Measurements from ENCODE around the gene FGD5. TPM values are rescaled to one million over a fixed set of nuclear protein-coding genes. Genes with fewer than 3 reads are reported as not detected.

FGD5 gene
- polyA plus RNA-seq, 1 donor (not counting 4 experiments of a cell fraction or from before 2014, with no cell fraction given), result not detected

DNA sequence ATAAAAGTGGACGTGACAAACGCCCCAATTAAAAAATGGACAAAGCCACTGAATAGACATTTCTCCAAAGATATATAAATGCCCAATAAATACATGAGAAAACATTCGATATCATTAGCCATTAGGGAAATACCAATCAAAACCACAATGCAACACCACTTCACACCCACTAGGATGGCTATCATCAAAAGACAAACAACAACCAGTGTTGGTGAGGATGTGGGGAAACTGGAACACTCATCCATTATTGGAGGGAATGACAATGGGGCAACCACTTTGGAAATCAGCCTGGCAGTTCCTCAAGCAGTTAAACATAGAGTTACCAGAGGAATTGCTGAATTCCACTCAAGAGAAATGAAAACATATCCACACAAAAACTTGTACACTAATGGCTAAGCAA is 32.4 kb upstream of the FGD5 start:
- no peaks in the 10 kb centered on the region for H3K9me3 ChIP-seq (ENCODE audit: control insufficient read depth, low read depth, low read length)
- H4K20me1 ChIP-seq (ENCODE audit: control insufficient read depth, extremely low read depth, insufficient read depth, low read length), result no peaks in the 10 kb centered on the region
- H3K4me2 ChIP-seq (ENCODE audit: control insufficient read depth, extremely low read depth, insufficient read depth, low read depth, low read length), result no peak overlapping the region
- no peak for TF ChIP-seq CTCF (optimal IDR thresholded peaks at IDR 0.05 in 1 of 3, IDR thresholded peaks at IDR 0.05 in 1 of 3, conservative IDR thresholded peaks at IDR 0.05 in 1 of 3; ENCODE audit: extremely low read depth in 1 of 3, insufficient read depth in 2 of 3, low read length in 3 of 3)
- TF ChIP-seq EZH2 (IDR thresholded peaks at IDR 0.05; ENCODE audit: low read length), result no peak
- H3K9me1 ChIP-seq (ENCODE audit: control insufficient read depth, extremely low read depth, insufficient read depth, low read length), result no peaks in the 10 kb centered on the region
- H3K79me2 ChIP-seq (ENCODE audit: control insufficient read depth, insufficient read depth, low read length), result no peaks in the 10 kb centered on the region
- FAIRE-seq (no peak), DNase-seq (ENCODE audit: low read depth, low spot score) (no peak)
- H3K4me3 ChIP-seq (ENCODE audit: control insufficient read depth in 2 of 3, extremely low read depth in 1 of 3, insufficient read depth in 2 of 3, low read depth in 1 of 3, low read length in 3 of 3), result no peak overlapping the region
- H3K36me3 ChIP-seq (ENCODE audit: control insufficient read depth in 2 of 2, extremely low read depth in 1 of 2, insufficient read depth in 2 of 2, low read length in 2 of 2), result no peaks in the 10 kb centered on the region
- peaks cover 6% of the 10 kb centered on the region for H3K27me3 ChIP-seq (ENCODE audit: control insufficient read depth, extremely low read depth, insufficient read depth, low read length)
- no peak overlapping the region for H3K27ac ChIP-seq (ENCODE audit: control insufficient read depth, insufficient read depth, low read length)
- dilution Hi-C loops (cut with MboI; ENCODE audit: extremely low pct_ligation_motif_present, low sequenced_read_pairs), result loop anchor here (5.0 kb wide), 1 partner anchor 51 kb away; no protein-coding TSS in a partner anchor
- no peak overlapping the region for H2AFZ ChIP-seq (ENCODE audit: control insufficient read depth, low read length)
- no peaks in the 10 kb centered on the region for H3K4me1 ChIP-seq (ENCODE audit: control insufficient read depth, extremely low read depth, insufficient read depth, low read length)
- no peak overlapping the region for H3K9ac ChIP-seq (ENCODE audit: control insufficient read depth, extremely low read depth, insufficient read depth, low read length)

- Histone ChIP-seq H3K9ac (ENCODE audit: control insufficient read depth, extremely low read depth, insufficient read depth, low read length) (no peak overlapping the region), H3K36me3 (ENCODE audit: control insufficient read depth in 2 of 2, extremely low read depth in 1 of 2, insufficient read depth in 2 of 2, low read length in 2 of 2) (no peaks in the 10 kb centered on the region), H3K27ac (ENCODE audit: control insufficient read depth, insufficient read depth, low read length) (no peak overlapping the region), H2AFZ (ENCODE audit: control insufficient read depth, low read length) (no peak overlapping the region), H3K27me3 (ENCODE audit: control insufficient read depth, extremely low read depth, insufficient read depth, low read length) (peaks cover 6% of the 10 kb centered on the region), H3K9me3 (ENCODE audit: control insufficient read depth, low read depth, low read length) (no peaks in the 10 kb centered on the region), H4K20me1 (ENCODE audit: control insufficient read depth, extremely low read depth, insufficient read depth, low read length) (no peaks in the 10 kb centered on the region), H3K4me2 (ENCODE audit: control insufficient read depth, extremely low read depth, insufficient read depth, low read depth, low read length) (no peak overlapping the region), H3K4me3 (ENCODE audit: control insufficient read depth in 2 of 3, extremely low read depth in 1 of 3, insufficient read depth in 2 of 3, low read depth in 1 of 3, low read length in 3 of 3) (no peak overlapping the region), H3K4me1 (ENCODE audit: control insufficient read depth, extremely low read depth, insufficient read depth, low read length) (no peaks in the 10 kb centered on the region), H3K79me2 (ENCODE audit: control insufficient read depth, insufficient read depth, low read length) (no peaks in the 10 kb centered on the region), H3K9me1 (ENCODE audit: control insufficient read depth, extremely low read depth, insufficient read depth, low read length) (no peaks in the 10 kb centered on the region)
- no peak for DNase-seq (ENCODE audit: low read depth, low spot score)
- dilution Hi-C loops (cut with MboI; ENCODE audit: extremely low pct_ligation_motif_present, low sequenced_read_pairs), result loop anchor here (5.0 kb wide), 1 partner anchor 50 kb away; no protein-coding TSS in a partner anchor
- TF ChIP-seq EZH2 (IDR thresholded peaks at IDR 0.05; ENCODE audit: low read length) (no peak), CTCF (optimal IDR thresholded peaks at IDR 0.05 in 1 of 3, IDR thresholded peaks at IDR 0.05 in 1 of 3, conservative IDR thresholded peaks at IDR 0.05 in 1 of 3; ENCODE audit: extremely low read depth in 1 of 3, insufficient read depth in 2 of 3, low read length in 3 of 3) (no peak)
- FAIRE-seq, result no peak
Measured at GRCh38 chr3:14787630-14788029, 31.1 kb upstream of the FGD5 start.

All from keratinocyte (primary cell).